Neural cell (in vitro differentiated cells): ENCODE measurements around the gene ARRDC2.

Experiments used
- TF ChIP-seq, protein P1 (sequence below): fragments of 450-650 bp; IDR thresholded peaks from 2 replicates; pipeline ENCODE4 v1.5.1; 2014; ENCODE audit warnings: antibody characterized with exemption, mild to moderate bottlenecking, moderate library complexity; ENCODE audit not compliant: poor library complexity, severe bottlenecking
- TF ChIP-seq, protein P2 (sequence below): IDR thresholded peaks from 2 replicates; pipeline ENCODE4 v1.6.1; 2012; ENCODE audit warnings: borderline replicate concordance

DNA sequence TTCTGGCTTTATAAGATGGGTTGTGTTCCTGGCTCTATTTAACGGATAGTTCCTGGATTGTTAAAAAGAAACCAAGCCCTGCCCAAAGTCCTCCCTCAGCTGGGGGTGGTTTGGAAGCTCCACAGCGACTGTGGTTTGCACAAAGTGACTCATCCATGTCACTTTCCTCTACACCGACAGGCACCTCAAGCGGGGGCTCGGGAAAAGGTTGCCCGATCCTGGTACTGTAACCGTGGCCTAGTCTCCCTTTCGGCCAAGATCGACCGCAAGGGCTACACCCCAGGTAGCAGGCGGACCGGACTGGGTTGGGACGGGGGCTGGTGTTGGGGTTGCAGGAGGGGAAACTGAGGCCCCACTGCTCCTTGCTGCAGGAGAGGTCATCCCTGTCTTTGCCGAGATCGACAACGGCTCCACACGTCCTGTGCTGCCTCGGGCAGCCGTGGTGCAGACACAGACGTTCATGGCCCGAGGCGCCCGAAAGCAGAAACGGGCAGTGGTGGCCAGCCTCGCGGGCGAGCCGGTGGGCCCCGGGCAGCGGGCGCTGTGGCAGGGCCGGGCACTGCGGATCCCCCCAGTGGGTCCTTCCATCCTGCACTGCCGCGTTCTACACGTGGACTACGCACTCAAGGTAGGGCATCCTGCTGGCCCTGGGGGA, 1.6 kb downstream of the ARRDC2 start:
- TF ChIP-seq, protein P1, sequence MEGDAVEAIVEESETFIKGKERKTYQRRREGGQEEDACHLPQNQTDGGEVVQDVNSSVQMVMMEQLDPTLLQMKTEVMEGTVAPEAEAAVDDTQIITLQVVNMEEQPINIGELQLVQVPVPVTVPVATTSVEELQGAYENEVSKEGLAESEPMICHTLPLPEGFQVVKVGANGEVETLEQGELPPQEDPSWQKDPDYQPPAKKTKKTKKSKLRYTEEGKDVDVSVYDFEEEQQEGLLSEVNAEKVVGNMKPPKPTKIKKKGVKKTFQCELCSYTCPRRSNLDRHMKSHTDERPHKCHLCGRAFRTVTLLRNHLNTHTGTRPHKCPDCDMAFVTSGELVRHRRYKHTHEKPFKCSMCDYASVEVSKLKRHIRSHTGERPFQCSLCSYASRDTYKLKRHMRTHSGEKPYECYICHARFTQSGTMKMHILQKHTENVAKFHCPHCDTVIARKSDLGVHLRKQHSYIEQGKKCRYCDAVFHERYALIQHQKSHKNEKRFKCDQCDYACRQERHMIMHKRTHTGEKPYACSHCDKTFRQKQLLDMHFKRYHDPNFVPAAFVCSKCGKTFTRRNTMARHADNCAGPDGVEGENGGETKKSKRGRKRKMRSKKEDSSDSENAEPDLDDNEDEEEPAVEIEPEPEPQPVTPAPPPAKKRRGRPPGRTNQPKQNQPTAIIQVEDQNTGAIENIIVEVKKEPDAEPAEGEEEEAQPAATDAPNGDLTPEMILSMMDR = no peak
- TF ChIP-seq, protein P2, sequence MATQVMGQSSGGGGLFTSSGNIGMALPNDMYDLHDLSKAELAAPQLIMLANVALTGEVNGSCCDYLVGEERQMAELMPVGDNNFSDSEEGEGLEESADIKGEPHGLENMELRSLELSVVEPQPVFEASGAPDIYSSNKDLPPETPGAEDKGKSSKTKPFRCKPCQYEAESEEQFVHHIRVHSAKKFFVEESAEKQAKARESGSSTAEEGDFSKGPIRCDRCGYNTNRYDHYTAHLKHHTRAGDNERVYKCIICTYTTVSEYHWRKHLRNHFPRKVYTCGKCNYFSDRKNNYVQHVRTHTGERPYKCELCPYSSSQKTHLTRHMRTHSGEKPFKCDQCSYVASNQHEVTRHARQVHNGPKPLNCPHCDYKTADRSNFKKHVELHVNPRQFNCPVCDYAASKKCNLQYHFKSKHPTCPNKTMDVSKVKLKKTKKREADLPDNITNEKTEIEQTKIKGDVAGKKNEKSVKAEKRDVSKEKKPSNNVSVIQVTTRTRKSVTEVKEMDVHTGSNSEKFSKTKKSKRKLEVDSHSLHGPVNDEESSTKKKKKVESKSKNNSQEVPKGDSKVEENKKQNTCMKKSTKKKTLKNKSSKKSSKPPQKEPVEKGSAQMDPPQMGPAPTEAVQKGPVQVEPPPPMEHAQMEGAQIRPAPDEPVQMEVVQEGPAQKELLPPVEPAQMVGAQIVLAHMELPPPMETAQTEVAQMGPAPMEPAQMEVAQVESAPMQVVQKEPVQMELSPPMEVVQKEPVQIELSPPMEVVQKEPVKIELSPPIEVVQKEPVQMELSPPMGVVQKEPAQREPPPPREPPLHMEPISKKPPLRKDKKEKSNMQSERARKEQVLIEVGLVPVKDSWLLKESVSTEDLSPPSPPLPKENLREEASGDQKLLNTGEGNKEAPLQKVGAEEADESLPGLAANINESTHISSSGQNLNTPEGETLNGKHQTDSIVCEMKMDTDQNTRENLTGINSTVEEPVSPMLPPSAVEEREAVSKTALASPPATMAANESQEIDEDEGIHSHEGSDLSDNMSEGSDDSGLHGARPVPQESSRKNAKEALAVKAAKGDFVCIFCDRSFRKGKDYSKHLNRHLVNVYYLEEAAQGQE = no peak
